ENCODE measurements around the gene RAB40AL. TPM values are rescaled to one million over a fixed set of nuclear protein-coding genes. Genes with fewer than 3 reads are reported as not detected.

The RAB40AL gene, protein sequence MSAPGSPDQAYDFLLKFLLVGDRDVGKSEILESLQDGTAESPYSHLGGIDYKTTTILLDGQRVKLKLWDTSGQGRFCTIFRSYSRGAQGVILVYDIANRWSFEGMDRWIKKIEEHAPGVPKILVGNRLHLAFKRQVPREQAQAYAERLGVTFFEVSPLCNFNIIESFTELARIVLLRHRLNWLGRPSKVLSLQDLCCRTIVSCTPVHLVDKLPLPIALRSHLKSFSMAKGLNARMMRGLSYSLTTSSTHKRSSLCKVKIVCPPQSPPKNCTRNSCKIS
- total RNA-seq (2022; extraction: Qiagen RNA extraction): 0.14 to 0.18 TPM (median 0.15 TPM) in 3 of 5 replicates, not detected in the others

DNA sequence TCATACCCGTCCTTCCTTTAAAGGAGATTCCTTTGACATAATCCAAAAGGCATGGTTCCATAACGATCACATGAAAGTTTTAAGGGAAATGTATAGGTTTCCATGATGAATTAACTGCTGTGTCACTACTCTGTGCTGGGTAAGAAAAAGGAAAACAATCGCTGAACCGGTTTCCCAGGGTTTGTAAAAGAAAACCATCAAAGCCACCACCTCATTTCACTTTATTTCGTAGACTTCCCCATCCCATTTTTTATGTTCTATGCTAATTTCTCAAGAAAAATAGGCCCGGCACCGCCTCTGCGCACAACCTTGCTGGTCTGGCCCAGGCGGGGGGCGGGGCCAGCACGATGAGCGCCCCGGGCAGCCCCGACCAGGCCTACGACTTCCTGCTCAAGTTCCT, at the start of gene RAB40AL:
Gene RAB40AL, plus strand, starts transcription at position 301 of the 400 bp plus-strand sequence. Its CDS starts 47 bp downstream, at position 348.

Other genes starting within 250 kb of the RAB40AL start
- 4.3 to 6.2 TPM (median 5.5 TPM) in 5 replicates for gene GPRASP2, start 224.8 kb upstream of the RAB40AL start, total RNA-seq (2022; extraction: Qiagen RNA extraction)
- gene GPRASP3, start 216.5 kb upstream of the RAB40AL start, total RNA-seq (2022; extraction: Qiagen RNA extraction): 2.9 to 3.8 TPM (median 3.5 TPM) in 5 replicates
- gene BEX1, start 126.9 kb downstream of the RAB40AL start, total RNA-seq (2022; extraction: Qiagen RNA extraction): not detected in 5 replicates
- gene NXF3, start 155.9 kb downstream of the RAB40AL start, total RNA-seq (2022; extraction: Qiagen RNA extraction): 0.05 to 0.14 TPM in 2 of 5 replicates, not detected in the others

Measured in A549 treated with dexamethasone at 1 μM for 4 hours (cell line).